SK-N-SH treated with all-trans-retinoic acid at 6 μM for 48 hours (cell line): ENCODE data around the gene BMP6.

Experiments
- ATAC-seq: fragments of 200-7000 bp; cut with Tn5 transposase; 3 replicates; pipeline ENCODE4 v1.9.1; 2020; ENCODE audit warnings: mild to moderate bottlenecking, moderate library complexity
- ARNTL ChIP-seq: fragments of 450-650 bp; formaldehyde crosslinking; IDR thresholded peaks from 2 replicates; pipeline ENCODE4 v1.5.0; 2020; ENCODE audit warnings: low read depth, mild to moderate bottlenecking, moderate library complexity, borderline replicate concordance
- CREB5 ChIP-seq: fragments of 250-450 bp; sonication (Bioruptor Pico); IDR thresholded peaks from 2 replicates; pipeline ENCODE4 v1.5.1; 2020; ENCODE audit warnings: low read depth, mild to moderate bottlenecking, moderate library complexity
- CSDC2 ChIP-seq: fragments of 250-450 bp; sonication (Bioruptor Pico); IDR thresholded peaks from 2 replicates; pipeline ENCODE4 v1.5.0; 2020; ENCODE audit warnings: mild to moderate bottlenecking, moderate library complexity
- GLIS3 ChIP-seq: fragments of 250-450 bp; sonication (Bioruptor Pico); IDR thresholded peaks from 2 replicates; pipeline ENCODE4 v1.5.0; 2020; ENCODE audit warnings: mild to moderate bottlenecking, moderate library complexity
- ISL1 ChIP-seq: fragments of 250-450 bp; sonication (Bioruptor Pico); IDR thresholded peaks from 2 replicates; pipeline ENCODE4 v2.1.2; 2022; ENCODE audit warnings: mild to moderate bottlenecking, moderate library complexity
- OSR1 ChIP-seq: fragments of 250-450 bp; sonication (Bioruptor Pico); IDR thresholded peaks from 2 replicates; pipeline ENCODE4 v1.8.0; 2022; ENCODE audit warnings: moderate library complexity, mild to moderate bottlenecking, inconsistent platforms
- POU6F1 ChIP-seq: fragments of 250-450 bp; sonication (Bioruptor Pico); IDR thresholded peaks from 2 replicates; pipeline ENCODE4 v1.8.0; 2021; ENCODE audit warnings: low read depth, mild to moderate bottlenecking, moderate library complexity, borderline replicate concordance
- PPARA ChIP-seq: fragments of 250-450 bp; sonication (Bioruptor Pico); IDR thresholded peaks from 2 replicates; pipeline ENCODE4 v1.5.0; 2020; ENCODE audit warnings: mild to moderate bottlenecking, borderline replicate concordance
- RARB ChIP-seq: fragments of 250-450 bp; sonication (Bioruptor Pico); IDR thresholded peaks from 2 replicates; pipeline ENCODE4 v1.8.0; 2021; ENCODE audit warnings: mild to moderate bottlenecking, moderate library complexity
- SNAI2 ChIP-seq: fragments of 250-450 bp; sonication (Bioruptor Pico); IDR thresholded peaks from 2 replicates; pipeline ENCODE4 v1.5.0; 2020; ENCODE audit warnings: mild to moderate bottlenecking, moderate library complexity
- TCF4 ChIP-seq: fragments of 250-450 bp; sonication (Bioruptor Pico); IDR thresholded peaks from 2 replicates; pipeline ENCODE4 v1.8.0; 2021; ENCODE audit warnings: mild to moderate bottlenecking, moderate library complexity, borderline replicate concordance
- TOX ChIP-seq: fragments of 250-450 bp; sonication (Bioruptor Pico); IDR thresholded peaks from 2 replicates; pipeline ENCODE4 v1.8.0; 2021; ENCODE audit warnings: mild to moderate bottlenecking, moderate library complexity, borderline replicate concordance
- TSHZ2 ChIP-seq: fragments of 250-450 bp; sonication (Bioruptor Pico); IDR thresholded peaks from 2 replicates; pipeline ENCODE4 v1.5.0; 2020; ENCODE audit warnings: mild to moderate bottlenecking, moderate library complexity
- ZFP3 ChIP-seq: fragments of 250-450 bp; sonication (Bioruptor Pico); IDR thresholded peaks from 2 replicates; pipeline ENCODE4 v1.5.0; 2020; ENCODE audit warnings: mild to moderate bottlenecking, moderate library complexity
- ZFP30 ChIP-seq: fragments of 450-650 bp; formaldehyde crosslinking; IDR thresholded peaks from 2 replicates; pipeline ENCODE4 v1.5.0; 2022; ENCODE audit warnings: mild to moderate bottlenecking, moderate library complexity
- ZNF565 ChIP-seq: fragments of 450-650 bp; formaldehyde crosslinking; conservative IDR thresholded peaks from 2 replicates; pipeline ENCODE4 v1.5.0; 2020; ENCODE audit warnings: low read depth, mild to moderate bottlenecking, moderate library complexity

The BMP6 gene

GRCh38 chr6:7907159-7907558, 181.3 kb downstream of the BMP6 start (continued):
- no peak for TF ChIP-seq TSHZ2

- TF ChIP-seq RARB (no peak), POU6F1 (no peak), ARNTL (CRISPR knock-in tag) (no peak), GLIS3 (no peak), ZNF565 (CRISPR knock-in tag) (no peak), ISL1 (CRISPR knock-in tag) (no peak), ZFP3 (CRISPR knock-in tag) (no peak), CSDC2 (no peak), OSR1 (no peak), PPARA (CRISPR knock-in tag) (no peak), SNAI2 (no peak), CREB5 (CRISPR knock-in tag) (no peak), TOX (CRISPR knock-in tag) (no peak), ZFP30 (CRISPR knock-in tag) (no peak)
- ATAC-seq = peak; percentile 77
Observed at GRCh38 chr6:7909323-7910276, 183.7 kb downstream of the BMP6 start.

GRCh38 chr6:7910298-7910653, 184.4 kb downstream of the BMP6 start:
- no peak for ATAC-seq
- TF ChIP-seq TOX (CRISPR knock-in tag) = no peak
- no peak for TF ChIP-seq ISL1 (CRISPR knock-in tag)
- no peak for TF ChIP-seq ZFP3 (CRISPR knock-in tag)
- TF ChIP-seq TCF4 = no peak
- no peak for TF ChIP-seq TSHZ2
- TF ChIP-seq PPARA (CRISPR knock-in tag) = no peak
- TF ChIP-seq POU6F1 = no peak
- no peak for TF ChIP-seq ARNTL (CRISPR knock-in tag)
- no peak for TF ChIP-seq CREB5 (CRISPR knock-in tag)
